ENCODE measurements around the gene DHX35.

Gene DHX35

GRCh38 chr20:38950254-38950653 lies 11.9 kb upstream of the DHX35 start:
- H3K36me3 ChIP-seq (ENCODE audit: insufficient read depth, low read length) = peaks cover 92% of the 10 kb centered on the region
- no peaks in the 10 kb centered on the region for H4K20me1 ChIP-seq (ENCODE audit: insufficient read depth, low read length)
- no peak overlapping the region for H3K4me3 ChIP-seq (ENCODE audit: low read depth, low read length, poor library complexity, severe bottlenecking)
- H3K9me3 ChIP-seq (ENCODE audit: low read length) = no peaks in the 10 kb centered on the region
- no peak overlapping the region for H3K4me2 ChIP-seq (ENCODE audit: low read length)
- no peak overlapping the region for H3K9ac ChIP-seq (ENCODE audit: low read length)
- no peaks in the 10 kb centered on the region for H3K79me2 ChIP-seq (ENCODE audit: insufficient read depth, low read length)
- no peak overlapping the region for H3K27ac ChIP-seq (ENCODE audit: low read depth, low read length, poor library complexity, severe bottlenecking)
- no peaks in the 10 kb centered on the region for H3K9me2 ChIP-seq (ENCODE audit: low read depth, low read length)
- no peaks in the 10 kb centered on the region for H3F3A ChIP-seq (ENCODE audit: insufficient read depth, low read length)
- H2AFZ ChIP-seq (ENCODE audit: low read length) = no peak overlapping the region
- H3K27me3 ChIP-seq (ENCODE audit: insufficient read depth, low read length) = no peaks in the 10 kb centered on the region
- H3K4me1 ChIP-seq (ENCODE audit: insufficient read depth, low read length, severe bottlenecking) = no peaks in the 10 kb centered on the region
- no peak for TF ChIP-seq EZH2 (IDR thresholded peaks at IDR 0.05; ENCODE audit: borderline replicate concordance, low read length)
- TF ChIP-seq CTCF (IDR thresholded peaks at IDR 0.05; ENCODE audit: low read length) = no peak

- Histone ChIP-seq H3K4me2 (ENCODE audit: low read length) (no peak overlapping the region), H3K4me3 (ENCODE audit: low read depth, low read length, poor library complexity, severe bottlenecking) (no peak overlapping the region), H3K9ac (ENCODE audit: low read length) (no peak overlapping the region), H2AFZ (ENCODE audit: low read length) (no peak overlapping the region), H3F3A (ENCODE audit: insufficient read depth, low read length) (no peaks in the 10 kb centered on the region), H3K36me3 (ENCODE audit: insufficient read depth, low read length) (peaks cover 83% of the 10 kb centered on the region), H3K79me2 (ENCODE audit: insufficient read depth, low read length) (no peaks in the 10 kb centered on the region), H3K9me2 (ENCODE audit: low read depth, low read length) (no peaks in the 10 kb centered on the region), H4K20me1 (ENCODE audit: insufficient read depth, low read length) (no peaks in the 10 kb centered on the region), H3K4me1 (ENCODE audit: insufficient read depth, low read length, severe bottlenecking) (no peaks in the 10 kb centered on the region), H3K27ac (ENCODE audit: low read depth, low read length, poor library complexity, severe bottlenecking) (no peak overlapping the region), H3K9me3 (ENCODE audit: low read length) (no peaks in the 10 kb centered on the region), H3K27me3 (ENCODE audit: insufficient read depth, low read length) (no peaks in the 10 kb centered on the region)
- no peak for TF ChIP-seq EZH2 (IDR thresholded peaks at IDR 0.05; ENCODE audit: borderline replicate concordance, low read length)
- no peak for TF ChIP-seq CTCF (IDR thresholded peaks at IDR 0.05; ENCODE audit: low read length)
These were observed 10.5 kb upstream of the DHX35 start for GRCh38 chr20:38951611-38952010.

GRCh38 chr20:38952153-38952552 lies 10.0 kb upstream of the DHX35 start:
- Histone ChIP-seq H3K9me2 (ENCODE audit: low read depth, low read length) (no peaks in the 10 kb centered on the region), H3K27me3 (ENCODE audit: insufficient read depth, low read length) (no peaks in the 10 kb centered on the region), H3K9me3 (ENCODE audit: low read length) (no peaks in the 10 kb centered on the region), H3K79me2 (ENCODE audit: insufficient read depth, low read length) (no peaks in the 10 kb centered on the region), H3K9ac (ENCODE audit: low read length) (no peak overlapping the region), H3K36me3 (ENCODE audit: insufficient read depth, low read length) (peaks cover 78% of the 10 kb centered on the region), H3K27ac (ENCODE audit: low read depth, low read length, poor library complexity, severe bottlenecking) (no peak overlapping the region), H2AFZ (ENCODE audit: low read length) (no peak overlapping the region), H3F3A (ENCODE audit: insufficient read depth, low read length) (no peaks in the 10 kb centered on the region), H4K20me1 (ENCODE audit: insufficient read depth, low read length) (no peaks in the 10 kb centered on the region), H3K4me3 (ENCODE audit: low read depth, low read length, poor library complexity, severe bottlenecking) (no peak overlapping the region), H3K4me2 (ENCODE audit: low read length) (no peak overlapping the region), H3K4me1 (ENCODE audit: insufficient read depth, low read length, severe bottlenecking) (no peaks in the 10 kb centered on the region)
- TF ChIP-seq EZH2 (IDR thresholded peaks at IDR 0.05; ENCODE audit: borderline replicate concordance, low read length) (no peak), CTCF (IDR thresholded peaks at IDR 0.05; ENCODE audit: low read length) (no peak)

Data from OCI-LY1 (cell line).